Measurements from ENCODE around the gene COMMD2. TPM values are rescaled to one million over a fixed set of nuclear protein-coding genes. Genes with fewer than 3 reads are reported as not detected.

The COMMD2 gene
- total RNA-seq, 1 experiment from 2014 or later, result 64.5 TPM

DNA sequence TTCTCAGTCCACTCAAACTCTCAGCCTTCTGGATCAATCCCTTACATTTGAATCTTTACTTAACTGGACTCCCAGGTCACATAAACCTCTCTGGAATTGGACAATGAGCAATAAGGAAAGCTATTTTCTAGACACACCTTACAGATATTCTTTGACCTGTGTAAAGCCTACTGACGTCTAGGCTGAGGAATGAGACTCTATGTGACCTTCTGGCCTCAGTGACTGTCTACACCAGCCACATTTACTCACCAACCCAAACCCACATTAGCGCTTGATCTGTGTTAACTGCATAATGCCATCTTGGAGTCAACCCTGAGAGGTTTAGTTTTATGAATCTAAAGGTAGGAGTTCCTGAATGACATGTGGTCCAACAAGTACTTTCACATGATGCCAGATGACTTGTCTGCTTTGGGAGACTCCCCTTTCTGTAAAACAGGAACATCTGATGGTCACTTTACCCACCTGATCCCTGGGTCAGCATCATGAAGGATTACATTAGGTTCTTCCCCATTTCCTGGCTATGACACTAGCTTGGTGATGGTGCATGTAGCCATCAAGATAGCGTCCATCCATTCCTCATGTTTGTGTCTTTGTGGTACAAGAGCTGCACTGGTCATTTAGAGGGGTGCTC, 11.4 kb upstream of the COMMD2 start:
- peak; percentile 34 for DNase-seq (ENCODE audit: low read depth)

DNA sequence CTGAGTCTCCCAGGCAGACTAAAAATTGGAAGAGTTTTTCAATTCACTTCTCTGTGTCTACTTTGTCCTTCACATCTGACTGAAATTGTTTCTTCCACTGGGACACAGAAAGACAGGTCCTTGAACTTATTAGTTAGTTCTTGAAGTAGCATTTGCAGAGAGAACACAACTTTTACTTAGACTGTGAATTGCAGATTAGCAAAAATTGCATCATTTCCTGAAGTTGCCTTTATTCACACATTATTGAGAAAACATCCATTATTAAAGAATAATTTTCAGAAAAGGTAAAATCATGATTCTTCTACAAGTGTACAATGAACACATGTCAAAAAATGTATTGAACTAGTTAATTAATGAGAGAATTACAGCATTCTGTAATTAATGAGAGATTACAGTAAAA, 1.4 kb upstream of the COMMD2 start:
- DNase-seq (ENCODE audit: low read depth), result no peak

DNA sequence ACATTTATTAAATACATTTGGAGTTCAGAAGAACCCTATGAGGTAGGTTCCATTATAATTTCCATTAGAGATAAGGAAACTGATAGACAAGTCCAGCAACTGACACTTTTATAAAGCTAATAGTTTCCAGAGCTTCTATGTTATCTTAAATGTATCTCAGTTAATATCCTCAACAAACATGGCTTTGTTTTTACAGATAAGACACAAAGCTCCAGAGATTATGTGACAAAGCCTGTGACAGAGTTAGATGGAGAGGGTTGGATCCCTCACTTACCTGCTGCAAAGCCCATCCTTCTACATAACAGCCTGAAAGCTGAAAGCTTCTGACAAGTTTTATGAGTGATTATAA, 473 bp upstream of the COMMD2 start:
- DNase-seq (ENCODE audit: low read depth), result no peak

DNA sequence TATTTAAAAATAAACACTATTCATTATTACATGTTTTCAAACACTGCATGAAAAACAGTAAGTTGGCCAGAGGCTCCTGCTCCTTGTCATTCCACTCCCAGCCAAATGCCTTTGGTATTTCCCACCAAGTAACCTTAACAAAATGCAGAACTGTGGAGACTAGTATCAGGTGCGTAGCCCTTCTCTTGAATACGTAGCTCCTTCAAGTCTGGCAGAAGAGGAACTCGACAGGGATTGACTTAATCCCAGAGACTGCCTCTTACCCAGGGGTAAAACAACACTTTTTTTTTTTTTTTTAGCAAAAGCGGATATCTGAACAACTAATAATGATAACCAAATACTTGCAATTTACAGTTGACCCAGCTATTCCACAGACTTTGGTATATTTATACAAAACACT, 738 bp downstream of the COMMD2 start:
- no peak for DNase-seq (ENCODE audit: low read depth)

DNA sequence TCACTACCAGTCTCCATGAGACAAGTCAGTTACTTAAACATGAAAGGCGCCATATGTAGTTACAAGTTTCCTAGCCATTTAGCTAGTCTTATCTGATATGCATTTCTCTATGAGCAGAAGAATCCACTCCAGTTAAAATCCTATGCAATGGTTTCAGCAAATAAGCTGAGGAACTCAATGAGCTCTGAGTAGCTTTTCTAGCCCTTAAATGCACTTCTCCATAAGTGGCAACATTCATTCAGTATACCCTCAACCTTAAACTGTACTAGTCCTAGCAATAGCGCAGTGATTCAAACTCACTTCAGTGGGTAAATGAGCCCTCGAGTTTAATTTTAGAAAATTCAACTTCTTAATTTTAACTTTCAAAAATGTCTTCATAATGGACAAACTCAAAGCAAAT, 7.7 kb downstream of the COMMD2 start:
- DNase-seq (ENCODE audit: low read depth), result no peak

DNA sequence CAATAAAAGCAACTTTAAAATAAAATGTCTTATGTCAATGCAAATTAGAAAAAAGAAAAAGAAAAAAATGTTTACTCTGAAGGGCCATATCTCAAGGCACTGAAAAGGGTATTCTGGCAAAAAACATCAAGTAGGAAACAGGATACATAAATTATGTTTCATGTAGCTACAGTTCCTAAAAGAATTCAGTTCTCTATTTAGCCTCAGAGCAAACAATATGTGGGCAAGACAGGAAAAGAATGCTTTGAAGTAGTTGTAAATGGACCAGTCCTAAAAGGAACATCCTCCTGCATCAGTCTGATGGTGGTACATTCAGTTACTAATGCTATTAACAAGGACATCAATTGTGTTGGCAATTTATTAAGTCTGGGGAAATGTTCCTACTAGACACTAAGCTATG, 8.1 kb downstream of the COMMD2 start:
- no peak for DNase-seq (ENCODE audit: low read depth)

DNA sequence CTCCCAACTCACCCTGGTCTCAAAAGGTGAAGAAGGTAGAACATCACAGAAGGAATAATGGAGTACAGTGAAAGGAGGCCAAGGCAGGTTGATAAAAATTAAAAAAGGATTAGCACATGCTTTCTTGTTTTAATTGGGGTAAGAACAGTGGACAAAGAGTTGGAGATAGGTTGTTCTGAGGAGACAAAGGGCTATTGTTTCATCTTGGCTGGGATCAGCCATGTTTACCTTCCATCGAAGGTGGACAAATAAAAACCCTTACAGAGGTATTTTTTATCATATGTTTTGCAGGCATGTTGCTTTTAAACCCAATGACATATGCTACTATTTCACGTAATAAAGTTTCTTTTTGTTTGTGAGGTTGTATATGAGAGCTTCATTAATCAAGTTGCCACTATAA, 12.9 kb downstream of the COMMD2 start:
- no peak for DNase-seq (ENCODE audit: low read depth)

DNA sequence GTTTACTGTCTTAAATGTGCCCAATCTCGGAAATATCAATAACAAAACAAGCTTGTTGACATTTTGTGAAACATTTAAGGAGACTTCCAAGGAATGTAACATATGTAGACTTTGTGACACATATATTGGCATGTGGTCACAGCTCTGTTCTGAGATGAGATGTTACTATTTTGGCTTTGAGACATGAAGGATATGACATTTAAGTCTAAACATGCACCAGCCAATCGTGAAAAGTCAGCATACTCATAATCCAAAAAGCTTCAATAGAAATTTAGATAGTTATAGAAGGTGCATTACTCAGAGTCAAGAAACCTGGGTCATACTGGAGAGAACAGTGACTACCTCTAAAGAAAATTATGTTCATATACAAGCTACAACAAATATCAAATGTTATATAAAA, 13.4 kb downstream of the COMMD2 start:
- DNase-seq (ENCODE audit: low read depth), result no peak

DNA sequence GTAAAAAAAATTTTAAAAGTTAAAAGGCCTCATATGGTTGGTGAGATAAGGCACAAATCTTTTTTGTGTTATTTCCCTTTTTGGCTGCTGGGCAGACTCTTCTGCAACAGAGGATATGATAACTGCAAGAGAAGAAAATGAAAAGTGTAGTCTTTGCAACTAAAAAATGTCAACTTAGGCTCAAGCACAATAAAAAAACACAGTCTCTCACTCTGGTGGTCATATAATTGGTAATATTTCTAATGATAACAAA, 15.4 kb downstream of the COMMD2 start:
- no peak for DNase-seq (ENCODE audit: low read depth)

DNA sequence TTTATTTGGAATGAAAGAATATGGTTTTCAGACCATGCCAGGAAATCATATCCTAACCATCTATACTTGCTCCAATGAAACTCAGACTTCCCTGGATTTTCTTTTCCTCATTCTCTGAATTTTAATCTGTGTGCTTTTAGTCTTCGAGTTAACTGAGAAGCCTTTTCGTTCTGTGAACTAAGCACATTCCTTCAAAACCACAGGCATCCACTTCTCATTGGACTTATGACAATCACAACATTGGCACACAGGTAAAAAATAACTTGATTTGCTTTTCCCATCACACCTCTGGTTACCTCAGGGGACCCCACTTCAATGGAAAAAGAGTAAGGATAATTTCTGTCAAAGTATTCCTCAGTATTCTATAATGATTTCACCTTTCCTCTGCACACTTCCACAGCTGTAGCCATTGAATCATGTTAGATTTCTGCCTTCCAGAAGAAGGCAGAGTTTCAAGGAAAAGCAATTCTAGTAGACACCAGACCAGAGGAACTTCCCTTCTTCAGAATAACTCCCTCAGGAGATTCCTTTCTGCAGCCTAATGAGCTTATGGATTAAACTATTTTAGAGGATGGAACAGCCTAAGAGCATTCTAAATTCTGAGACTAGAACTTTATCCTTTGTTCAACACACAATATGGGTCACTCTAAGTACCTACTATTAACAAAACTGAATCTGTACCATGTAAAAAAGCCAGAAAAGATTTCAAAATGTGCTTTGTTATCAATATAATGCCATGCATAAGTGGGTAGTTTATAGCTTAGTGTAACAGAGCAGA, 15.9 kb downstream of the COMMD2 start:
- peak; percentile 79 for DNase-seq (ENCODE audit: low read depth)

DNA sequence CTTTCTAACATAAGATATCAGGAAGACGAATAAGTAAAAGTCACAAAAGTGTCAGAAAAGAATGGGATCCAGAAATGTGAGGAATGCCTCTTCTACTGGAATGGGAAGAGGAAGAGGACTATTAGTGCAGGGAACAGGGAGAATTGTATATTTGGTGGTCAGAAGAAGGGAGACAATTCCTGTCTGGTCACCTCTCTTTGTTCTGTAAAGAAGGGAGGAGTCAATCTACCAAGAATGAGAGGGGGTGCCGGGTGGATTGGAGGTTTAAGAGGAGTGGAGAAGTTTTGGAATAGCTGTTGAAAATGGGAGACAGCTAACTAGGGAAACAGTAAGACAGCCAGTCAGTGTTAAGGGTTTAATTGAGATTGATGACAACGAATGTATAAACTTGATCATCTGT, 20.1 kb downstream of the COMMD2 start:
- no peak for DNase-seq (ENCODE audit: low read depth)

DNA sequence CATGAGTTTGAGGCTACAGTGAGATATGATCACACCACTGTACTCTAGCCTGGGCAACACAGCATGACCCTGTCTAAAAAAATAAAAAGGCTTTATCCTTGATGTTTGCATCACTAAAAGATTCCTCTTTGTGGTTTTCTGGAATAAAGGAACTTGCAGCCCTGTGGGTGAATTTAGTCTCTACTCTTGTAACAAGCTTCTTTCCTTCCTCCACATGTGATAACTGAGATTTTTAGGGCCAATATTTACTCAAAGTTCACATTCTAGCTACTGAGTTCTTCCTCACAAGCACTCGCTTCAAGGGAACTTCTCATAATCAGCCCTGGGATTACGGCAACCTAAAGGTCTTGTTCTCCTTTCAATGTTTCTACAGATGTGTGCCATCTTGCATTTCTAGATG, 24.6 kb downstream of the COMMD2 start:
- no peak for DNase-seq (ENCODE audit: low read depth)

DNA sequence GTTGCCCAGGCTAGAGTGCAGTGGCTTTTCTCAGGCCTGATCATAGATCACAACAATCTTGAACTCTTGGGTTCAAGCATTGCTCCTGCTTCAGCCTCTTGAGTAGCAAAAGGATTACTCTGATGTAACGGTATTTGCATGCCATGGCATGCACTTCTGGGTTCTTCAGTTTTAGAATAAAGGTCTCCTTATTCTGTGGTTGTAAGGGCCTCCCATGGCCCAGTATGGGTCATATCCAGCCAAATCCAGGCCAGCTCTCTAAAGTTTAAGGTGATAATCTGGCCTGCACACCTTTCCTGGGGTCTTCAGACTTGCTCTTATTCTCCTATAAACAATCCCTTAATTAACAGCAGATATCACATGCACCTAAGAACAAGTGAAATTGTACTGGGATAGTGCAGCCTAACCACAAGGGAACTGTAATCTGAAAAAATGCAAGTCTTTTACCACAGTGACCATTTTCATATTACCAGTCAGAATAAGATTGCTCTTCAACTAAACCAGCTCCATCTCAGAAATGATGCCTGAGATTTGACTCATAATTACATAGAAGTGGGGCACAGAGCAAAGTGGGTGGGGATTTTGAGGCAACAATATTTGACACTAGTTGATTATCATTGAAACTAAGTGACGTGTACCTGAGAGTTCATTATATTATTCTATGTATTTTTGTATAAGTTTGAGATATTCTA, 25.4 kb downstream of the COMMD2 start:
- DNase-seq (ENCODE audit: low read depth), result peak; percentile 27

DNA sequence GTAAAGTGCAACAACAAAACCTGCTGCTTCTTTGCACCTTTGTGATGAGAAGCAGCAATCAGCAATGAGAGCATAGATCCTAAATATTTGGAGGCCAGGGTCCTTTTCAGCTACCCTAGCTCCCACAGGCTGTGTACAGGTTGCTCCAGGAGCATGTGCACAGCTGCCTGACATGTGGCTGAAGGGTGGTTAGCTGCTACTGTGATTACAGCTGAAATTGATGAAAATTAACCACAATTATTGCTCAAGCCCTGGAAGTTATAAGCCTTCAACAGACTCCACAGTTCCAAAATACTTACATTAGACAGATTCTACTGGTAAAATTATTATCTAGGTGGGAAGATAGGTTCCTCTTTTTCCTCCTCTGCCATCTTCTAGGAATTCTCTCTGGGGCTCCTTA, 28.5 kb downstream of the COMMD2 start:
- no peak for DNase-seq (ENCODE audit: low read depth)

DNA sequence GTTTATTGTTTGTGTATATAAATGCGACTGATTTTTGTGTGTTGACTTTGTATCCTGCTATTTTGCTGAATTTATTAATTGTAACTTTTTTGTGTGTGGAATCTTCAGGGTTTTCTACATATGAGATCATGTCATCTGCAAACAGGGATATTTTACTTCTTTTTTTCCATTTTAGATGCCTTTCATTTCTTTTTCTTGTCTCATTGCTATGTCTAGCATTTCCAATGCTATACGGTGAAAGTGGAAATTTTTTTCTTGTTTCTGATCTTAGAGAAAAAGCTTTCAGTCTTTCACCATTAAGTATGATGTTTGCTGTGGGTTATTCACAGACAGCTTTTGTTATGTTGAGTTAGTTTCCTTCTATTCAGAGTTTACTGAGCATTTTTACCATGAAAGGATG, 31.4 kb downstream of the COMMD2 start:
- DNase-seq (ENCODE audit: low read depth), result no peak

DNA sequence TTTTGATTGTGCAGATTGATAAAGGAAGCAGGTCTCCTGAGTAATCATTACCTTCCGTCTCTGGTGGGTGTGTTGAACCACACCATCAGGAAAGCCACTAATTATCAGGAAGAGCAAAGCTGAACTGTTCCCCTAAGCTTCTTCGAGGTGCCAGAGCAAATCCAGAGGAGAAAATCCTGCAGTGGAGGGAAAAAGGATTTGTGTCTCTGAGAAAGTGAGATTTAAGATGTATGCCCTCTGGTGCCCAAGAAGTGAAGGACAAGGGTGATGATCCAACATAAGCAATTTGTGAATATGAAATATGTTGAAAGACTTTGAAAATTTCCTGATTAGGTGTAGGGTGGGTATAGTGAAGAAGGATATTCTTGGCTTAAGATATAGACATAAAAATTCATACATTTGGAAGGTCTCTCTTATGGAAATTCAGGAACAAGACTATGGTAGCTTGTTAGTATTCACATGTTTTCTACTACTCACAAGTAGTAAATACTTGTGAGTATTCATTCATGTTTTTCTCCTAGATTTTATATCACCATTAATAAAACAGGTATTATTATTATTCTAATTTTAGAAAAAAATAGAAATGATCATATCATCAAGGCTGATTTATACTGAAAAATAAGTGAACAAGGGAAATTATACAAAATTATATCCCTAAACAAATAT, 34.8 kb downstream of the COMMD2 start:
- DNase-seq (ENCODE audit: low read depth), result peak; percentile 78

DNA sequence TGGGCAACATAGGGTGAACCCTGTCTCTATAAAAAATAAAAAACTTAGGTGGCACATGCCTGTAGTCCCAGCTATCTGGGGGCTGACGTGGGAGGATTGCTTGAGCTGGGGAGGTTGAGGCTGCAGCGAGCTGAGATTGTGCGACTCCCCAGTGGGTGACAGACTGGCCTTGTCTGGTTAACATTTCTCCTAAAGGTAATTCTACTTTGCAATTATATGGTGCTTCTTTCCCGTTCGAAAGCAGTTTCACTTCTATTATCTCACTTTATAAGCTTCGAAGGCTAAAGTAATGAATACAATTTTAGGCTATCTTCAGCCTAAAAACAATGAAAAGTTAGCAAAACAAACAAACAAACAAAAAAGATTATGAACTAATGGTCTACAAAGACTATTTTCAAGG, 35.3 kb downstream of the COMMD2 start:
- no peak for DNase-seq (ENCODE audit: low read depth)

DNA sequence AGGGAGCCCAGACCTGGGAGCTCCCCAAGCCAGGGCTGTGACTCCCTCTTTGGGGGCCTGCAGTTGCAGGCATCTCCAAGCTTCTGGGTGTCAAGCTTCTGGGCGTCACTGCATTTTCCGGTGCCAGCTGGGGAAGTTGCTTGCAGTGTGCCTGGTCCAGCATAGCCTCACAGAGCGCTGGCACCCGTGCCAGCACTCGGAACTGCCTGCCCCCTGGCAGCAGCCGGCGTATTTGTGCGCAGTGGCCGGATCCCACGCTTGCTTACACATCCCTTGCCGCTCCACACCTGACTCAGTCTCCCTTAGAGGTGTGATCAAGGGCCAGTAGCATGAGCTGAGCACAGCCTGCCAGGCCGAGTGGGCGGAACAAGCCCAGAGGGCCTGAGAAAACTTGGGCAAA, 37.0 kb downstream of the COMMD2 start:
- no peak for DNase-seq (ENCODE audit: low read depth)

DNA sequence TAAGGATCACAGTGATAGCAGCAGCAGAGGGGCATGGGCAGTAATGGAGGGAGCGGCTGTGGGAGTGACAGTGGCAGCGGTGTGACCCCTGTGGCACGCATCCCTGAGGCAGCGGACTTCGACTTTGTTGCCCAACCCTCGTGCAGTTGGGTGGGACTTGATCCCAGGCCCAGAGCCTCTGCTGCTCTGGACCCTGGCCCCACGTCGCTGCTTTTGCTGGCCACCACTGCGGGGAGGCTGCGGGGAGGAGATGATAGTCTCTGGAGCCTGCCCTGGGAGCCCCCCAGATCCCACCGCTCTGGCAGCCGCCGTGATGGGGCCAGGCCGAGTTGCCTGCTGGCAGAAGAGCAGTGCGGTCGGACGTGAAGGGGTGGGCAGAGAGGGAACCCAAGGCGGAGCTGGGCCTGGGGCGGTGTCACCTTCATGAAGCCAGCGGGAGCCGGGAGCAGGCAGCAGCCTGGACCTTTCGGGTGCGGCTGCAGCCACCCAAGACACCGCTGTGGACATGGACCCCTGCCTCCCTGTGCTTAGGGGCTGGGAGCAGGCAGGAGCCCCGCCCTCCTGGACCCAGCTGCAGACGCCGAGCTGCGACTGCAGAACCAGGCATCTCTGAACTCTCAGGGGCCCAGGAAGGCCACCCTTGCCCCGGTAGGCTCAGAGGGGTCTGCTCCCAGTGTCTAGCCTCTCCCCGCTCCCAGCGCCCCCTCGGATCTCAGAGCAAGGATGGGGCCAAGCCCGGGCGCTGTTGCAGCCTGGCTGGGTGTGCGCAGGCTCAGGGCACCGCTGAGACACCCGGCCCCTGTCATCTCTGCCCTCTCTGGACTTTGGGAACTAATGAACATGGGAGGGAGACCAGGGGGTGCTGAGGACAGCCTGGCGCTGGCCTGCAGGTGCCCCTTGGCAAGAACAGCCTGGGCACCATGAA, 38.3 kb downstream of the COMMD2 start:
- no peak for DNase-seq (ENCODE audit: low read depth)

DNA sequence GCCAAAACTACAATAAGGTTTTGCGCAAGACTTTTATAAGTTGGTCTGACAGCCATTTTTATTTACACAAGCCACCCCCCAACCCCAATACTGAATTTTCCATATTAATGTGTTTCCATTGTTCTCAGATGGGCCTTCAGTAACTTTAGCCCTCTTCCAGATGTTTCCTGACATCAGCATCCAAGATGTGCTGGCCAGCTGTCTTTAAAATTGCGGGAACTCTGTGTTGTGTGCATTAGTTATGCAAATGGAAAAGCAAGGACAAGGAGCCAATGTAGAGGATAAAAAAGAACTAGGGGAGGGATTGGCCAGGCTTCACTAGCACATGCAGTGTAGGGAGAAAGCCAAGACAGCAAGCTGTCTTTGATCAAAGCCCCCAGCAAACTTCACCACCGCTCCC, 45.4 kb downstream of the COMMD2 start:
- no peak for DNase-seq (ENCODE audit: low read depth)

DNA sequence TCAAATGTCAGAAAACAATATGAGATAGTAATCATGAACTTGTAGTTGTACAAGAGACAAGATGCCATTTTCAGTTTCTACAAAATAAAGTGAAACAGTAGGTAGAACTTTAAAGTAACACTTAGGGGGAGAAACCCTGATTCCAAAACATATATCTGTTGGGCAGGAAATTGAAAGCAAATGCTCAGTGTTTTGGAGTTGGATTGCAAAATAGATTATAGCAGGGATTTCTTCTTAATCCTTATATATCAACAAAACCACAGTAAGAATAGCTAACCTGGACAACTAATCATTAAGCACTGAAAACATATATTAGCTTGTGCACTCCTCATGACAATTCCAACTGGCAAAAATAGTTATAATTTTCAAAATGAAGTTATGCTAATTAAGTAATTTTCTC, 46.9 kb downstream of the COMMD2 start:
- DNase-seq (ENCODE audit: low read depth), result no peak

DNA sequence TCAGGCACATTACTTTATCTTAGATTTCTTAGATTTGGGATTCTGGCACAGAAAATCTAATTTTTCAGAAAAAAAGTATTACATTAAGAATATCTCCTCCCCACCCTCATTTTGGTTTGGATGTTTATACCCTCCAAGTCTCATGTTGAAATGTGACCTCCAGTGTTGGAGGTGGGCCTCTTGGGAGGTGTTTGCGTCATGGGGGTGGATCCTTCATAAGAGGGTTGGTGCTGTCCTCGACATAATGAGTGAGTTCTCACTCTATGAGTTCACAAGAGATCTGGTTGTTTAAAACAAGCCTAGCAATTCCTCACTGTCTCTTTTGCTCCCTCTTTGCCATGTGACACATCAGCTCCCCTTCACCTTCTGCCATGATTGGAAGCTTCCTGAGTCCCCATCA, 48.8 kb downstream of the COMMD2 start:
- no peak for DNase-seq (ENCODE audit: low read depth)
